SU-DHL-6 (cell line): ENCODE measurements around the gene GNGT2.

Experiments used
- H2AFZ ChIP-seq: fragments of 200-600 bp; sonication (generic); 2 replicates; pipeline ENCODE4 v1.6.1; 2014; ENCODE audit warnings: low read depth, mild to moderate bottlenecking, moderate library complexity, mixed read lengths, antibody characterized with exemption, low read length; ENCODE audit not compliant: severe bottlenecking
- H3F3A ChIP-seq: fragments of 200-600 bp; shearing (Covaris generic); 2 replicates; pipeline ENCODE4 v1.6.0; 2016; ENCODE audit warnings: antibody characterized with exemption, mild to moderate bottlenecking; ENCODE audit not compliant: insufficient read depth
- H3K27ac ChIP-seq: fragments of 200-600 bp; sonication (generic); 2 replicates; pipeline ENCODE4 v1.5.1; 2016; ENCODE audit warnings: low read depth, mild to moderate bottlenecking, low read length, moderate library complexity, mixed read lengths
- H3K27me3 ChIP-seq: fragments of 200-600 bp; sonication (generic), shearing (Covaris generic); 2 replicates; pipeline ENCODE4 v1.6.0; 2014; ENCODE audit warnings: mild to moderate bottlenecking, low read length
- H3K36me3 ChIP-seq: fragments of 200-600 bp; sonication (generic); 2 replicates; pipeline ENCODE4 v1.6.1; 2014; ENCODE audit warnings: mild to moderate bottlenecking, low read length, mixed read lengths
- H3K4me2 ChIP-seq: fragments of 300-600, 200-600 bp; shearing (Covaris generic), sonication (generic); 2 replicates; pipeline ENCODE4 v1.6.0; 2014; ENCODE audit warnings: low read length, low read depth, mild to moderate bottlenecking; ENCODE audit not compliant: poor library complexity, severe bottlenecking
- H3K4me3 ChIP-seq: fragments of 200-600 bp; sonication (generic); 2 replicates; pipeline ENCODE4 v1.5.1; 2014; ENCODE audit warnings: antibody characterized with exemption, low read length, mild to moderate bottlenecking, mixed read lengths; ENCODE audit not compliant: insufficient read depth, poor library complexity, severe bottlenecking
- H3K79me2 ChIP-seq: fragments of 200-600 bp; sonication (generic); 2 replicates; pipeline ENCODE4 v1.6.1; 2014; ENCODE audit warnings: mild to moderate bottlenecking, low read length, moderate library complexity; ENCODE audit not compliant: insufficient read depth
- H3K9ac ChIP-seq: fragments of 200-600 bp; sonication (generic); 2 replicates; pipeline ENCODE4 v1.7.0; 2014; ENCODE audit warnings: mild to moderate bottlenecking, low read length
- H3K9me2 ChIP-seq: fragments of 200-600 bp; sonication (generic); replicated peaks from 2 replicates; pipeline ENCODE4 v1.6.1; 2014; ENCODE audit warnings: low read length; ENCODE audit not compliant: insufficient read depth
- H3K9me3 ChIP-seq: fragments of 200-600 bp; sonication (generic); 2 replicates; pipeline ENCODE4 v1.6.1; 2014; ENCODE audit warnings: low read length, mixed read lengths; ENCODE audit not compliant: insufficient read depth
- H4K20me1 ChIP-seq: fragments of 200-600 bp; sonication (generic); 2 replicates; pipeline ENCODE4 v1.6.1; 2014; ENCODE audit warnings: low read depth, mild to moderate bottlenecking, antibody characterized with exemption, low read length, moderate library complexity, mixed read lengths
- EZH2phosphoT487 ChIP-seq: fragments of 200-600 bp; sonication (generic), shearing (Covaris generic); conservative IDR thresholded peaks from 2 replicates; pipeline ENCODE4 v1.6.1; 2018; ENCODE audit warnings: mild to moderate bottlenecking, antibody characterized with exemption, low read length, moderate library complexity, mixed read lengths
- TF ChIP-seq, protein P1 (sequence below): fragments of 200-600 bp; sonication (generic); IDR thresholded peaks from one replicate; pipeline ENCODE4 v1.5.1; 2017; ENCODE audit warnings: antibody characterized with exemption, mild to moderate bottlenecking, low read length, moderate library complexity; ENCODE audit not compliant: insufficient read depth, poor library complexity, severe bottlenecking

The GNGT2 gene

DNA sequence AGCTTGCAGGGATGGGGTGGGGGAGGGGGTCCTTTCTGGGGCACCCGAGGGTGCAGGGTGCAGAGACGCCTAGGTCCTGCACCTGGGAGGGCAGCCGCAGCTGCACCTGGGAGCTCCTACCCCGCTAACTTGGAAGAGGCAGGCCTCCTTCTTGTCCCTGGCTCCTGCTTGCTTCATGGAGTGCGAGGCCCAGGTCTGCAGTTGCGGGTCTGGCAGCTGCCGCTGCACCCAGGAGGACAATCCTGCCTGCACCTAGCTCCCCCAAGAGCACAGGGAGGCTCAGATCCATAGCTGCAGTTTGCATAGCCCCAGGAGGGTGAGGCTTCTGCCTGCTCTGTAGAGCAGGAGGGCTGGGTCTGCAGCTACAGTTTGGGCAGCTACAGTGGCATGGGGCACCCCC is 26.6 kb downstream of the GNGT2 start:
- Histone ChIP-seq H3F3A (no peaks in the 10 kb centered on the region), H3K27ac (no peak overlapping the region), H2AFZ (no peak overlapping the region), H3K27me3 (no peaks in the 10 kb centered on the region), H3K9me2 (no peaks in the 10 kb centered on the region), H3K9me3 (peaks cover 13% of the 10 kb centered on the region; the same call in 1 of the 2 replicates), H3K79me2 (no peaks in the 10 kb centered on the region), H3K9ac (no peak overlapping the region), H3K36me3 (no peaks in the 10 kb centered on the region), H3K4me3 (no peak overlapping the region), H4K20me1 (no peaks in the 10 kb centered on the region), H3K4me2 (no peak overlapping the region)
- TF ChIP-seq, protein P1, sequence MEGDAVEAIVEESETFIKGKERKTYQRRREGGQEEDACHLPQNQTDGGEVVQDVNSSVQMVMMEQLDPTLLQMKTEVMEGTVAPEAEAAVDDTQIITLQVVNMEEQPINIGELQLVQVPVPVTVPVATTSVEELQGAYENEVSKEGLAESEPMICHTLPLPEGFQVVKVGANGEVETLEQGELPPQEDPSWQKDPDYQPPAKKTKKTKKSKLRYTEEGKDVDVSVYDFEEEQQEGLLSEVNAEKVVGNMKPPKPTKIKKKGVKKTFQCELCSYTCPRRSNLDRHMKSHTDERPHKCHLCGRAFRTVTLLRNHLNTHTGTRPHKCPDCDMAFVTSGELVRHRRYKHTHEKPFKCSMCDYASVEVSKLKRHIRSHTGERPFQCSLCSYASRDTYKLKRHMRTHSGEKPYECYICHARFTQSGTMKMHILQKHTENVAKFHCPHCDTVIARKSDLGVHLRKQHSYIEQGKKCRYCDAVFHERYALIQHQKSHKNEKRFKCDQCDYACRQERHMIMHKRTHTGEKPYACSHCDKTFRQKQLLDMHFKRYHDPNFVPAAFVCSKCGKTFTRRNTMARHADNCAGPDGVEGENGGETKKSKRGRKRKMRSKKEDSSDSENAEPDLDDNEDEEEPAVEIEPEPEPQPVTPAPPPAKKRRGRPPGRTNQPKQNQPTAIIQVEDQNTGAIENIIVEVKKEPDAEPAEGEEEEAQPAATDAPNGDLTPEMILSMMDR: no peak
- TF ChIP-seq EZH2phosphoT487: no peak

DNA sequence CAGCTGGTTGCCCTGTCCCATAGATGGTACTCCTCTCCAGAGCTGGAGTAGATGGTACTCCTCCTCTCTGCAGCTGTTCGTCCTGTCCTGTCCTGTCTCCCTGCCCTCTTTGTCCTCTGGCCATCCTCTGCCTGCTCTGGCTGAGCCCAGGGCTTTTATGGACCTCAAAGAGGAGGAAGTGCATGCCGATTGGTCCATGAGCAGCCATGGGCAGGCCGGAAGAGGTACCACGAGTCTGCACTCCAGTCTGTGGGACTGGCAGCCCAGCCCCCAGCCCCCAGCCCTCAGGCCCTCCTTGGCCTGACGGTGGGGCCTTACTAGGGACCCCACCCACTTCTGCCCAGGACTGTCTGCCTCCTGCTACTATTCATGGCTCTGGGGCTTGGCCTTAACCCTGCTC is 27.0 kb downstream of the GNGT2 start:
- H3F3A ChIP-seq: no peaks in the 10 kb centered on the region

DNA sequence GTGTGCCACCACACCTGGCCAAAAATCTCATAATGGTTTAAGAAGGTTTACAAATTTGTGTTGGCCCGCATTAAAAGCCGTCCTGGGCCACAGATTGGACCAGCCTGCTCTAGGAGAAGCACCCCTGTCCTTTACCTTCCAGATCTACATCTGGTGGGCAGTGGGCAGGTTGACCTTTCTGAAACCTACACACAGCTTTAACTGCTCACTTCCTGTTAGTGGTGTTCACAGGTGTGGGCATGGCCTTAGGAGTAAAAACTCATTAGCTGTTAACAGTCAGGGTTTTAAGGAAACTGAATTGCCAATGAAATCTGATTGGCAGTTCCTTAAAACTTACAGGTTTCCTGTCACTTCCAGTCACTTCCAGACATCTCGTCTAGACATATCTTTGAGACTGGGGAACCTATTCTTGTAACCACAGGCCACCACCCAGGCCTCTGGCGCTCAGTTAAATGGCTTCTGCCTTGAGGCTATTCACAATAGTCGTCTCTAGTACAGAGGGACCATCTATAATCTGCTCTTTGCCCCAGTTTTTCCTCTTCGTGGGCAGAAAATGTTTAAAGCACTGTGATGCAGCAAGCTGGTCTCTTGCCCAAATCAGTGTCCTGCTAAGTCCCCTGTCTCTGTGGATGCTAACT is 29.3 kb downstream of the GNGT2 start:
- no peak overlapping the region for H3K4me3 ChIP-seq
- H3K79me2 ChIP-seq: no peaks in the 10 kb centered on the region
- peaks cover 13% of the 10 kb centered on the region; the same call in 1 of the 2 replicates for H3K9me3 ChIP-seq
- H3K27me3 ChIP-seq: no peaks in the 10 kb centered on the region
- H2AFZ ChIP-seq: no peak overlapping the region
- no peaks in the 10 kb centered on the region for H4K20me1 ChIP-seq
- no peak overlapping the region for H3K27ac ChIP-seq
- H3K9ac ChIP-seq: no peak overlapping the region
- H3F3A ChIP-seq: no peaks in the 10 kb centered on the region
- no peaks in the 10 kb centered on the region for H3K9me2 ChIP-seq
- no peaks in the 10 kb centered on the region for H3K36me3 ChIP-seq
- no peak overlapping the region for H3K4me2 ChIP-seq
- TF ChIP-seq EZH2phosphoT487: no peak
- TF ChIP-seq, protein P1: no peak

More for the DNA sequence above, 27.0 kb downstream of the GNGT2 start:
- Histone ChIP-seq H3K9me3 (peaks cover 13% of the 10 kb centered on the region; the same call in 1 of the 2 replicates), H3K4me2 (no peak overlapping the region), H4K20me1 (no peaks in the 10 kb centered on the region), H3K79me2 (no peaks in the 10 kb centered on the region), H3K36me3 (no peaks in the 10 kb centered on the region), H3K27ac (no peak overlapping the region), H3K4me3 (no peak overlapping the region), H3K9ac (no peak overlapping the region), H3K27me3 (no peaks in the 10 kb centered on the region), H3K9me2 (no peaks in the 10 kb centered on the region), H2AFZ (no peak overlapping the region)
- TF ChIP-seq, protein P1: no peak
- no peak for TF ChIP-seq EZH2phosphoT487
